SHP77 treated with DMSO at 0.1 percent for 48 hours (cell line): ENCODE results near the gene CRYGS.
A peak's percentile ranks its signal among the peaks of the same experiment; 100 is the strongest.
"Not testable (repeated sequence)": the region's sequence is repeated elsewhere in the genome, so short reads cannot be mapped to it uniquely, and the experiment has no call there.

Experiments used
- DNase-seq: peaks from one replicate; lab custom pipeline; 2025; lab: John Stamatoyannopoulos, UW

Gene CRYGS

GRCh38 chr3:186552408-186553031 lies 8.3 kb upstream of the CRYGS start:
- DNase-seq: no peak

- DNase-seq: no peak
Measured at GRCh38 chr3:186551387-186551786, 7.2 kb upstream of the CRYGS start.

GRCh38 chr3:186549497-186549896 lies 5.3 kb upstream of the CRYGS start:
- no peak for DNase-seq

DNA sequence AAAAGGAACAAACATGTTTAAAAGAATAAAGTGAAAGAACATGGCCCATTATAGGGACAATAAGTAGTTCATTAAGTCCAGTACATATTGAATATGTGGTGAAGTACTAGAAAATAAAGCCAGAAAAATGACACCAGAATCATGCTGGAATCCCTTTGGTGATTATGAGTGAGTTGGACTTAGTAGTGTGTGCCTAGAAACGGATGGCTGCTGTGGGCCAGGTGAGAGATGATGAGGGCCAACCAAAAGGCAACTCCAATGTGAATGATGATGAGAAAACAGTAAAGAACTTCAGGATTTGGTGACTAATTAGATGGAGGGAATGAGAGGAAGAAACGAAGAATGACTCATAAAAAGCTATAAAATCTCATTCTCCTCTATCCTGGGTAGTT lies 3.3 kb downstream of the CRYGS start:
- DNase-seq: no peak

GRCh38 chr3:186540221-186540834 lies 3.9 kb downstream of the CRYGS start:
- DNase-seq: peak; percentile 23

- DNase-seq: no peak
Measured at GRCh38 chr3:186538779-186539178, 5.4 kb downstream of the CRYGS start.

- DNase-seq: no peak
Measured at GRCh38 chr3:186536883-186537844, 7.0 kb downstream of the CRYGS start.

DNA sequence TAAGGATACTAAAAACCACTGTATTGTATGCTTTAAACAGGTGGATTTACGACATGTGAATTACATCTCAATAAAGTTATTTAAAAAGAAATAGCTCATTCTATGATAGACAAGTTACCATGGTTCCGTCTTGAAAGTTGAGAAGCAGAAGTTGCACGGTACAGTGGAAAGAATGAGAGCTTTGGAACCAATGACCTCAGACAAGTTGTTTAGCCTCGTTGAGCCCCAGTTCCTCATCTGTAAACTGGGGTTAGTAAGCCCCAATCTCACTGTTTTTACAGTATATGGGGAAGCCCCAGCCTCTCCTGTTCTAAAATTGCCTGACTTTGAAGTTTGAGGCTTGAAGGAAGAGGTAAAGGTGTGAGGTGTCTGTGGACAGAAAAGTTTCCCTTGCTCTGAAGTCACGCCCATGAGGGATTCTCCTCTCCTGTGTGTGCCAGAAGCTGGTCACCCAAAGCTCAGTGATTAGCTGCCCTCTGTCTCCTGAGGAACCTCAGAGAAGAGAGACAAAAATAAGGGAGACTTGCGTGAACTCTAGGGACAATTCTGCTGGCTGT lies 10.0 kb downstream of the CRYGS start:
- DNase-seq: no peak

DNA sequence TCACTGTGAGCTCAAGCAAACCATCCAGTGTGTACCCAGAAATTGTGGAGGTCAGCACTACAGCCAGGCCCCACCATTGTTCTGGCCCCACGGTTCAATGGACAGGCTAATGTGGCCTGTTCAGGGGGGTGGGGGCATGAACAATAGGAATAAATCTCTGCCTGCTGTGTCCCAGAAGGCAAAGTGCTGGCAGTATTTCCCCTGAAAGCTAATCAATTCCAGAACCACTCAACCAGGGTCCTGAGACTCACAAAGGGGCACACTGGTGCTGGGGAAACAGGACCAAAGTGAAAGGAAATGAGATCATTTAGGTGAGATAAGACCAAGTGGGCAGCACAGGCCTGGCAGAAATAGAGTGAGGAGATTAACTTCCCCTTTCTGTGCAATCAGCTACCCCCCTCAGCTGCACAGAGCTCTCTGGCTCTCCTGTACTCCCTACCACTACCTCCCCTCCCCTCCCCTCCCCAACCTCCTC lies 11.5 kb downstream of the CRYGS start:
- DNase-seq: no peak

DNA sequence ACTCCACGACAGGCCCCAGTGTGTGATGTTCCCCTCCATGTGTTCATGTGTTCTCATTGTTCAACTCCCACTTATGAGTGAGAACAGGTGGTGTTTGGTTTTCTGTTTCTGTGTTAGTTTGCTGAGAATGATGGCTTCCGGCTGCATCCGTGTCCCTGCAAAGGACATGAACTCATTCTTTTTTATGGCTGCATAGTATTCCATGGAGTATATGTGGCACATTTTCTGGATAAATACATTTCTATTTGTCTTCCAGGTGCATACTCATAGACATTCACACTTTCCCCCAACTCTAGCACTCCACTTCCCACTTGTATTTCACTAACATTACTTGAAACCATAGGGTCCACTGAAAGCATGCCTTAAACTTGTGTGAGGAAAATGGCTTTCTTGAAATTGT lies 12.5 kb downstream of the CRYGS start:
- not testable (repeated sequence) for DNase-seq

DNA sequence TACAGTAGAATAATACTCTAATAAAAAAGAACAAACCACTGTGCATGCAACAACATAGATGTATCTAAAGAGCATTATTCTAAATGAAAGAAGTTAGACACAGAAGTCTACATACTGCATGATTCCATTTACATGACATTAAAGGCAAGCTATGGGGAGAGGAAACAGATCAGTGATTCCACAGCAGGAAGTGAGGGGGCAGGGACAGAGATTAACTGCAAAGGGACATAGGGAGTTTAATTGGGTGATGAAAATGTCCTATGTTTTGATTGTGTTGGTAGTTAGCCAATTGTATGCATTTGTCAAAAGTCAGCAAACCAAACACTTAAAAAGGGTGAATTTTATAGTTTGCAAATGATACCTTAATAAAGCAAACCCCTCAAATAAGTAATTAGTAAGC lies 13.8 kb downstream of the CRYGS start:
- no peak for DNase-seq

- DNase-seq: no peak
Measured at GRCh38 chr3:186529201-186529999, 14.8 kb downstream of the CRYGS start.

DNA sequence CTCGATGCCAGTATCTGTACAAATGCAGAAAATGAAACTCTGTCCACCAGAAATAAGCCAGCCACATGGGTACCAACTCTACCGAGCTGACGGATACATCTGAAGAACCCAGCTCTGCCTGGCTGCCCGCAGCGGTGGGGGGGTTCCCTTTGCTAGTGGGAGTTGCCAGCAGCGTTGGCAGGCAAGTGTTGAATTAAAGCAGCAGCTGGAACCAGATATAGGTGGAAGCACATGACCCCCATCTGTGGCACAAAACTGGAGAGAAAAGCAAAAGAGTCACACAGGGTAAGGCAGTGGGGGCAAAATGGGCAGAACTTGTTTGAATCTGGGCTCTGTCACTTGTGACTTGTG lies 17.9 kb downstream of the CRYGS start:
- no peak for DNase-seq

- no peak for DNase-seq
Measured at GRCh38 chr3:186525369-186526255, 18.6 kb downstream of the CRYGS start.

DNA sequence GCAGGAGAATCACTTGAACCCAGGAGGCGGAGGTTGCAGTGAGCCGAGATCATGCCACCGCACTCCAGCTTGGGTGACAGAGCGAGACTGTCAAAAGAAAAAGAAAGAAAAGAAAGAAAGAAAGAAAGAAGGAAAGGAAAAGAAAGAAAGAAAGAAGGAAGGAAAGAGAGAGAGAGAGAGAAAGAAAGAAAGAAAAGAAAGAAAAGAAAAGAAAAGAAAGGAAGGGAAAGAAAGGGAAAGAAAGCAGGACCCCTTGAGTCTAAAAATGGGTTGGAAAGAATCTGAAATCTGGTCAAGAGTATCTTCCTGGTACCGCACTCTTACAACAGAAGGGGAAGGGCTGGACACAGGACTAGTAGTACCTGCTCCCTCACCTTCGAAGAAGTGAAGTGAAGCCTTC lies 19.6 kb downstream of the CRYGS start:
- DNase-seq: no peak

- DNase-seq: no peak
Measured at GRCh38 chr3:186523434-186523833, 20.7 kb downstream of the CRYGS start.

GRCh38 chr3:186523022-186523421 lies 21.2 kb downstream of the CRYGS start:
- DNase-seq: no peak

GRCh38 chr3:186520957-186521842 lies 23.0 kb downstream of the CRYGS start:
- no peak for DNase-seq

- DNase-seq: no peak
Measured at GRCh38 chr3:186520431-186520830, 23.7 kb downstream of the CRYGS start.
